ENCODE results near the gene HOXA11. TPM values are rescaled to one million over a fixed set of nuclear protein-coding genes. Genes with fewer than 3 reads are reported as not detected.

Gene HOXA11
- polyA plus RNA-seq, 1 donor from 2014 or later, result not detected

- TF ChIP-seq MXI1 (conservative IDR thresholded peaks at IDR 0.05; ENCODE audit: poor library complexity, severe bottlenecking) (no peak), REST (IDR thresholded peaks at IDR 0.05; ENCODE audit: borderline replicate concordance) (no peak), EP300 (conservative IDR thresholded peaks at IDR 0.05; ENCODE audit: poor library complexity, severe bottlenecking) (no peak), SMC3 (conservative IDR thresholded peaks at IDR 0.05; ENCODE audit: poor library complexity) (no peak), POLR2AphosphoS5 (IDR thresholded peaks at IDR 0.05) (no peak), CTCF (IDR thresholded peaks at IDR 0.05; ENCODE audit: poor library complexity, severe bottlenecking) (no peak), TAF1 (IDR thresholded peaks at IDR 0.05; ENCODE audit: low read depth) (no peak), EZH2 (IDR thresholded peaks at IDR 0.05; ENCODE audit: borderline replicate concordance, insufficient read depth, low read length, poor library complexity, severe bottlenecking) (no peak), RAD21 (conservative IDR thresholded peaks at IDR 0.05) (no peak)
- no peaks in the 10 kb centered on the region for H3K79me2 ChIP-seq (replicated peaks; ENCODE audit: insufficient read depth, low read length)
- no peak overlapping the region for H3K4me3 ChIP-seq (ENCODE audit: low read length)
- H3K4me2 ChIP-seq (ENCODE audit: low read length), result no peak overlapping the region
- H3K9me3 ChIP-seq (ENCODE audit: low read length), result peaks cover 25% of the 10 kb centered on the region
- no peak overlapping the region for H3K27ac ChIP-seq (ENCODE audit: low read length)
- no peaks in the 10 kb centered on the region for H4K20me1 ChIP-seq (ENCODE audit: insufficient read depth)
- peaks cover 100% of the 10 kb centered on the region for H3K27me3 ChIP-seq (ENCODE audit: insufficient read depth, low read depth, low read length)
- no peak overlapping the region for H2AFZ ChIP-seq (ENCODE audit: low read depth, low read length)
- no peaks in the 10 kb centered on the region for H3K9me2 ChIP-seq (ENCODE audit: insufficient read depth, low read length)
- H3F3A ChIP-seq (ENCODE audit: insufficient read depth, low read length, poor library complexity, severe bottlenecking), result no peaks in the 10 kb centered on the region
- H3K36me3 ChIP-seq (ENCODE audit: insufficient read depth, low read length), result no peaks in the 10 kb centered on the region
- no peak overlapping the region for H3K9ac ChIP-seq (ENCODE audit: low read length)
Measured at GRCh38 chr7:27168265-27168947, 16.6 kb downstream of the HOXA11 start.

GRCh38 chr7:27167916-27168264 lies 17.1 kb downstream of the HOXA11 start:
- peaks cover 25% of the 10 kb centered on the region for H3K9me3 ChIP-seq (ENCODE audit: low read length)
- H4K20me1 ChIP-seq (ENCODE audit: insufficient read depth), result no peaks in the 10 kb centered on the region
- H3K36me3 ChIP-seq (ENCODE audit: insufficient read depth, low read length), result no peaks in the 10 kb centered on the region
- TF ChIP-seq CTCF (IDR thresholded peaks at IDR 0.05; ENCODE audit: poor library complexity, severe bottlenecking) (no peak), EP300 (conservative IDR thresholded peaks at IDR 0.05; ENCODE audit: poor library complexity, severe bottlenecking) (no peak), POLR2AphosphoS5 (IDR thresholded peaks at IDR 0.05) (no peak), REST (IDR thresholded peaks at IDR 0.05; ENCODE audit: borderline replicate concordance) (no peak), RAD21 (conservative IDR thresholded peaks at IDR 0.05) (no peak), EZH2 (IDR thresholded peaks at IDR 0.05; ENCODE audit: borderline replicate concordance, insufficient read depth, low read length, poor library complexity, severe bottlenecking) (no peak), MXI1 (conservative IDR thresholded peaks at IDR 0.05; ENCODE audit: poor library complexity, severe bottlenecking) (no peak), SMC3 (conservative IDR thresholded peaks at IDR 0.05; ENCODE audit: poor library complexity) (no peak), TAF1 (IDR thresholded peaks at IDR 0.05; ENCODE audit: low read depth) (no peak)
- no peaks in the 10 kb centered on the region for H3K9me2 ChIP-seq (ENCODE audit: insufficient read depth, low read length)
- no peaks in the 10 kb centered on the region for H3K79me2 ChIP-seq (replicated peaks; ENCODE audit: insufficient read depth, low read length)
- no peak overlapping the region for H3K27ac ChIP-seq (ENCODE audit: low read length)
- H3K9ac ChIP-seq (ENCODE audit: low read length), result no peak overlapping the region
- no peak overlapping the region for H3K4me2 ChIP-seq (ENCODE audit: low read length)
- H3K27me3 ChIP-seq (ENCODE audit: insufficient read depth, low read depth, low read length), result peaks cover 100% of the 10 kb centered on the region
- no peaks in the 10 kb centered on the region for H3F3A ChIP-seq (ENCODE audit: insufficient read depth, low read length, poor library complexity, severe bottlenecking)
- H3K4me3 ChIP-seq (ENCODE audit: low read length), result no peak overlapping the region
- no peak overlapping the region for H2AFZ ChIP-seq (ENCODE audit: low read depth, low read length)
